Measurements from ENCODE around the gene UBE3A. TPM values are rescaled to one million over a fixed set of nuclear protein-coding genes. Genes with fewer than 3 reads are reported as not detected.

The UBE3A gene
- total RNA-seq, 1 donor from 2014 or later, result 49.8 TPM

GRCh38 chr15:25335279-25335678 is 103.5 kb downstream of the UBE3A start:
- ATAC-seq, result no peak
- DNase-seq (ENCODE audit: low spot score), result no peak

GRCh38 chr15:25333049-25333448 is 105.8 kb downstream of the UBE3A start:
- DNase-seq (ENCODE audit: low spot score) (no peak), ATAC-seq (no peak)

- ATAC-seq (no peak), DNase-seq (ENCODE audit: low spot score) (no peak)
These were observed 106.5 kb downstream of the UBE3A start for GRCh38 chr15:25332306-25332705.

GRCh38 chr15:25331860-25332259 is 107.0 kb downstream of the UBE3A start:
- ATAC-seq (no peak), DNase-seq (ENCODE audit: low spot score) (no peak)

- no peak for DNase-seq (ENCODE audit: low spot score)
These were observed 107.4 kb downstream of the UBE3A start for GRCh38 chr15:25331404-25331803.

GRCh38 chr15:25329696-25330095 is 109.1 kb downstream of the UBE3A start:
- no peak for DNase-seq (ENCODE audit: low spot score)
- ATAC-seq, result no peak

More at GRCh38 chr15:25331404-25331803, 107.4 kb downstream of the UBE3A start:
- ATAC-seq, result no peak

GRCh38 chr15:25327686-25328085 is 111.1 kb downstream of the UBE3A start:
- no peak for ATAC-seq

GRCh38 chr15:25325187-25325586 is 113.6 kb downstream of the UBE3A start:
- no peak for DNase-seq (ENCODE audit: low spot score)
- ATAC-seq, result no peak

More at GRCh38 chr15:25327686-25328085, 111.1 kb downstream of the UBE3A start:
- no peak for DNase-seq (ENCODE audit: low spot score)

- no peak for ATAC-seq
These were observed 115.4 kb downstream of the UBE3A start for GRCh38 chr15:25323420-25323819.

GRCh38 chr15:25287823-25288222 is 151.0 kb downstream of the UBE3A start:
- no peak for DNase-seq (ENCODE audit: low spot score)
- ATAC-seq, result no peak

More at GRCh38 chr15:25323420-25323819, 115.4 kb downstream of the UBE3A start:
- DNase-seq (ENCODE audit: low spot score), result no peak

All from left lobe of liver (tissue), 2 donors.